Testis (tissue), 2 donors: Measurements from ENCODE around the gene ULK3.

ENCODE experiments used
- CTCF ChIP-seq, 3 experiments: fragments of 450-650 bp in 2 of 3; fragments of 200-600 bp in 1 of 3; sonication (generic) in 1 of 3; IDR thresholded peaks; one replicate each; pipeline ENCODE4 v1.5.1; 2016 to 2019; ENCODE audit warnings: antibody characterized with exemption in 3 of 3, mild to moderate bottlenecking in 2 of 3, moderate library complexity in 1 of 3
- POLR2A ChIP-seq: fragments of 450-650 bp; IDR thresholded peaks from one replicate; pipeline ENCODE4 v1.6.1; 2017; ENCODE audit warnings: antibody characterized with exemption, mild to moderate bottlenecking, moderate library complexity

- no peak for TF ChIP-seq CTCF (IDR thresholded peaks at IDR 0.05)
- no peak for TF ChIP-seq POLR2A
Observed at GRCh38 chr15:74822233-74822632, 20.7 kb downstream of the ULK3 start.
